C4-2B (cell line): Measurements from ENCODE around the gene RRP8.

Experiments used
- CTCF ChIP-seq: fragments of 450-650 bp; conservative IDR thresholded peaks from 2 replicates; pipeline ENCODE4 v1.5.1; 2017; ENCODE audit warnings: mild to moderate bottlenecking
- ZFX ChIP-seq: fragments of 450-650 bp; IDR thresholded peaks from 2 replicates; pipeline ENCODE4 v1.6.1; 2017

GRCh38 chr11:6640985-6641701 is 37.7 kb upstream of the RRP8 start:
- TF ChIP-seq CTCF (no peak), ZFX (no peak)
